Smooth muscle cell (in vitro differentiated cells): ENCODE measurements around the gene ZDHHC24. TPM values are rescaled to one million over a fixed set of nuclear protein-coding genes. Genes with fewer than 3 reads are reported as not detected.

Experiments
- DNase-seq: peaks from one replicate; lab custom pipeline; 2025; ENCODE audit not compliant: unreplicated experiment; lab: John Stamatoyannopoulos, UW
- H2AFZ ChIP-seq: fragments of 200-600 bp; sonication (generic); 2 replicates; pipeline ENCODE4 v1.6.0; 2016; ENCODE audit warnings: antibody characterized with exemption, low read depth, mild to moderate bottlenecking
- H3F3A ChIP-seq: fragments of 200-600 bp; sonication (generic); 2 replicates; pipeline ENCODE4 v1.6.0; 2017; ENCODE audit warnings: antibody characterized with exemption, low read depth
- H3K27ac ChIP-seq: fragments of 200-600 bp; sonication (generic); 2 replicates; pipeline ENCODE4 v1.5.1; 2016; ENCODE audit warnings: low read depth, mild to moderate bottlenecking
- H3K27me3 ChIP-seq: fragments of 200-600 bp; sonication (generic); 2 replicates; pipeline ENCODE4 v1.6.1; 2016; ENCODE audit warnings: low read depth, mild to moderate bottlenecking
- H3K36me3 ChIP-seq: fragments of 200-600 bp; sonication (generic); 2 replicates; pipeline ENCODE4 v1.5.1; 2016; ENCODE audit warnings: low read depth
- H3K4me1 ChIP-seq: fragments of 200-600 bp; sonication (generic); 2 replicates; pipeline ENCODE4 v1.5.1; 2016; ENCODE audit warnings: low read depth
- H3K4me2 ChIP-seq: fragments of 200-600 bp; sonication (generic); 2 replicates; pipeline ENCODE4 v1.6.0; 2016; ENCODE audit warnings: mild to moderate bottlenecking
- H3K4me3 ChIP-seq: fragments of 200-600 bp; sonication (generic); 2 replicates; pipeline ENCODE4 v1.5.1; 2016; ENCODE audit warnings: mild to moderate bottlenecking
- H3K79me2 ChIP-seq: fragments of 200-600 bp; sonication (generic); 2 replicates; pipeline ENCODE4 v1.6.0; 2016; ENCODE audit warnings: low read depth, mild to moderate bottlenecking
- H3K9ac ChIP-seq: fragments of 200-600 bp; sonication (generic); 2 replicates; pipeline ENCODE4 v1.6.0; 2016; ENCODE audit warnings: low read depth
- H3K9me3 ChIP-seq: fragments of 200-600 bp; sonication (generic); replicated peaks from 2 replicates; pipeline ENCODE4 v1.5.1; 2016; ENCODE audit warnings: low read depth
- H4K20me1 ChIP-seq: fragments of 200-600 bp; sonication (generic); 2 replicates; pipeline ENCODE4 v1.6.0; 2016; ENCODE audit warnings: low read depth
- CTCF ChIP-seq: fragments of 200-600 bp; sonication (generic); IDR thresholded peaks from 2 replicates; pipeline ENCODE4 v1.5.1; 2017; ENCODE audit warnings: borderline replicate concordance, mild to moderate bottlenecking, antibody characterized with exemption; ENCODE audit not compliant: insufficient read depth, poor library complexity, severe bottlenecking
- WGBS: methylation state at CpG from one replicate; pipeline ENCODE4 v1.1.7; 2016; ENCODE audit warnings: low lambda C conversion rate; 5-methylcytosine and 5-hydroxymethylcytosine counted together
- polyA plus RNA-seq: library from polyadenylated mRNA; unstranded; fragments of >200 nt; fragmentation: Nextera tagmentation; extraction: Ambion mirVana; gene quantifications from 2 replicates; pipeline ENCODE4 v1.2.1, GENCODE V29; 2016
- total RNA-seq: library from RNA; depleted of rRNA; stranded (reverse); fragments of >200 nt; gene quantifications from 2 replicates; pipeline ENCODE4 v1.2.3, GENCODE V29; 2014

Gene ZDHHC24
- total and polyA plus RNA-seq, 2 experiments from 2014 or later = 13.9 to 15.7 TPM

GRCh38 chr11:66593303-66593635 is 47.4 kb upstream of the ZDHHC24 start:
- peak overlapping the region; percentile 94 for H3K4me2 ChIP-seq
- peak overlapping the region; percentile 88 for H3K9ac ChIP-seq
- no peaks in the 10 kb centered on the region for H3K36me3 ChIP-seq
- H3K4me1 ChIP-seq = peaks cover 11% of the 10 kb centered on the region
- H3K9me3 ChIP-seq = no peaks in the 10 kb centered on the region
- TF ChIP-seq CTCF = no peak
- 36% methylated on average over 11 of the region's 12 CpGs for WGBS
- H3F3A ChIP-seq = peaks cover 4% of the 10 kb centered on the region
- peaks cover 4% of the 10 kb centered on the region for H4K20me1 ChIP-seq
- peak overlapping the region; percentile 59 for H2AFZ ChIP-seq
- H3K27ac ChIP-seq = peak overlapping the region; percentile 81
- peaks cover 33% of the 10 kb centered on the region for H3K79me2 ChIP-seq
- no peak for DNase-seq
- no peaks in the 10 kb centered on the region for H3K27me3 ChIP-seq
- peak overlapping the region; percentile 66 for H3K4me3 ChIP-seq

- Histone ChIP-seq H3K79me2 (peaks cover 33% of the 10 kb centered on the region), H3K4me2 (peak within 1 kb of the TSS; percentile 94), H2AFZ (peak within 1 kb of the TSS; percentile 61), H3K4me3 (peak within 1 kb of the TSS; percentile 66), H3K9me3 (no peaks in the 10 kb centered on the region), H4K20me1 (peaks cover 4% of the 10 kb centered on the region), H3K9ac (peak within 1 kb of the TSS; percentile 88), H3F3A (peaks cover 4% of the 10 kb centered on the region), H3K27me3 (no peaks in the 10 kb centered on the region), H3K36me3 (no peaks in the 10 kb centered on the region), H3K27ac (peak within 1 kb of the TSS; percentile 81), H3K4me1 (peaks cover 11% of the 10 kb centered on the region)
- DNase-seq = peak; percentile 90
- 19% methylated on average over 68 of the region's 68 CpGs for WGBS
- TF ChIP-seq CTCF = peak; percentile 57
These were observed 46.8 kb upstream of the ZDHHC24 start, which contains the start of the genes CCDC87 and CCS for GRCh38 chr11:66592457-66593302. Gene CCDC87 (minus strand): TSS chr11:66593063. CDS start chr11:66593015, 48 bp downstream. Gene CCS (plus strand): TSS chr11:66593185. CDS start chr11:66593262, 77 bp downstream.

GRCh38 chr11:66591175-66591574 is 45.3 kb upstream of the ZDHHC24 start:
- H3K36me3 ChIP-seq = no peaks in the 10 kb centered on the region
- peaks cover 4% of the 10 kb centered on the region for H3F3A ChIP-seq
- H3K27me3 ChIP-seq = no peaks in the 10 kb centered on the region
- no peak overlapping the region for H3K4me2 ChIP-seq
- 100% methylated on average over 2 of the region's 2 CpGs for WGBS
- H3K4me3 ChIP-seq = no peak overlapping the region
- no peak for DNase-seq
- H3K9me3 ChIP-seq = no peaks in the 10 kb centered on the region
- H2AFZ ChIP-seq = no peak overlapping the region
- no peaks in the 10 kb centered on the region for H4K20me1 ChIP-seq
- H3K79me2 ChIP-seq = peaks cover 21% of the 10 kb centered on the region
- no peak overlapping the region for H3K27ac ChIP-seq
- no peak for TF ChIP-seq CTCF
- H3K4me1 ChIP-seq = peaks cover 11% of the 10 kb centered on the region
- no peak overlapping the region for H3K9ac ChIP-seq
